ENCODE measurements around the gene TNFRSF25.
"Not testable (repeated sequence)": the region's sequence is repeated elsewhere in the genome, so short reads cannot be mapped to it uniquely, and the experiment has no call there.

The TNFRSF25 gene

DNA sequence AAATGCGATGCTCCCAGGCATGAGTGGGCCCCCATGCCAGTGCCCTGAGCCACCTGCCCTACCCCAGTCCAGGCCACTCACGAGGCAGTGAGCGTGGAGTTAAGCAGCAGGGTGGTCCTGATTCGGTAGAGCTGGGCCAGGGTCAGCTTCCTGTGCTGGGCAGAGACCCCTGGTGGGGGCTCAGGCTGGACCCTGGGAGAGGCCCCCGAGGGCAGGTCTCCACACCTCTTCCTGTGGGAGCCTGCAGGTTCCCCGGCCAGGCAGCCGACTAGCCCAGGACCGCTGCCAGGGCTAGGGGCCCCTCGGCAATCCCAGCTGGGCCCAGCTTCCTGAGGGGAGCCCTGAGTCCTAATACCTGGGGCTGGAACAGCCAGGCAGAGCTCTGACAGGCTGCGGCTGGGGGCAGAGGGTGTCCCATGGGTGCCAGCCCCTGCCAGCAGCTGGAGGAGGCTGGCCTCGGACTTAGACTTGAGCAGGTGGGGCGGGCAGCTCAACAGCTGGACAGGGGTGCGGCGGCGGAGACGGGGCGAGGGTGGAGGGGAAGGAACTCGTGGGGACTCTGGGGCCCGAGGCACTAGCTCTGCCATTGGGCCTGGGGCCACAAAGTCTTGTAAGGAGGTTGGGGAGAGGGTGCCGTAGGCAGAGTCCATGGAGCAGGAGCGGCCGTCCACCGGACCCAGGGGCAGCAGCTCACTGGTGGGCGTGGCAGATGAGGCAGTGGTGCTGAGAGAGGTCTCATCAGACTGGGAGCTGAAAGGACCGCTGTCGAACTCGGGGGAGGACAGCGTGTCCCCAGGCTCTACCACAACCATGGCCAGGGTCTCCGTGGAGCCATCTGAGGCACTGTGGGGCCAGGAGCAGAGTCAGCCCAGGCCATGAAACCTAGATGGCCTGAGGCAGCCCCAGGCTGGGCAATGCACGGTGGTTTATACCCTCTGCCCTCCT lies 2.0 kb upstream of the TNFRSF25 start:
- DNase-seq, result no peak

DNA sequence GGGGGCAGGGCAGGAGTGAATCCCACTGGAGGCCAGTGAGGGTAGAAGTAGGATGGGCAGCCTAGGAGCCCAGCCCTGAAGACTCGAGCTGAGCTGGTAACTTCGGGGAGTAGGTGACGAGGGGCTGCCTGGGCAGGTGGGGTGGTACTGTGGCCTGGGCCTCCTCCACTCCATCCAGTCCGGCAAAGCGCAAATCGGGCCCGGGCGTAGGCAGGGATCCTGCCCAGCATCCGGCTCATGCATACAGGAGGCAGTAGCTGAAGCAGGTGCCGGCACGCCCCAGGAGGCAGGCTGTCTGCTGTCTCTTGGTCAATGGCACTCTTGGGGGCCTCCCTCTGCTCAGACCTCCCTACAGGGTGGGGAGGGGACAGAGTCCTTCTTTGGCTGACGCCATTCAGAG lies 1.3 kb upstream of the TNFRSF25 start:
- no peak for DNase-seq

DNA sequence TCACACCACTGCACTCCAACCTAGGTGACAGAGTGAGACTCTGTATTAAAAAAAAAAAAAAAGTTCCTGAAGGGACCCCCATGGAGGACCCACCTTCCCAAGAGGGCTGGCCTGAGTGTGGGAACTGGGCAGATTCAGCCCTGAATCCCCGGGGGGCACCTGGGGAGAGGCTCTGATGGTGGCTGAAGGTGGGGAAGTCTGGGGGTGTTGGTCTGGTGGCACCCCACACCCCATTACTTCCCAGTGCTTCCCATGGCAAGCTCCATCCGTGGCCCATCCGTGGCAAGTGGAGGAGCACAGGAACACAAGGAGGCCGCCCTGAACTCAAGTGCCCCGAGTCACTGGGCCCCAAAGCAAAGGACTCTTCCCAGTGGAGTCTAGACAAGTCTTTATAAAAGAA lies 778 bp upstream of the TNFRSF25 start:
- no peak for DNase-seq

DNA sequence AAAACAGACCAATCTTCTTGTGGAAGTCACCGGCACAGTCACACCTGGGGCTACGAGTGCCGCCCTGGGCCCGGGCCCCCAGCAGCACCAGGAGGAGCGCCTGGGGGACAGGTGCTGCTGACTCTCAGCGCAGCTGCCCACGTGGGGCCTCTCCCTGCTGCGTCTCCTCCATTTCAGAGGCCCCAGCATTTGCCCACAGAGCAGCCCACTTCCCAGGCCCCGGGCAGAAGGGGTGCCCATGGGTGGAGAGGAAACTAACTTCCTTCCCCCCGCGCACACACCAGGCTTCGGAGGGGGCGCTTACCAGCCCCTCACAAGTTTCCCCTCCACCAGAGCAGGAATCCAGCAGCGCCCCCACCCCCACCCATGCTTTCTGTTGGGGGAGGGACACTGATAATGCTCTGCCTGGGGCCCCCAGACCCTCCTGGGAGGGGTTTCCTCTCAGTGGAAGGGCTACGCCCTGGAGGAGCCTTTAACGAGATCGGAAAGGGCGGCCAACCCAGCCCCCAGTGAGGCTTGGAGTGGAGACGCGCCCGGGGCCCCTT lies 440 bp downstream of the TNFRSF25 start:
- peak; percentile 54 for DNase-seq

DNA sequence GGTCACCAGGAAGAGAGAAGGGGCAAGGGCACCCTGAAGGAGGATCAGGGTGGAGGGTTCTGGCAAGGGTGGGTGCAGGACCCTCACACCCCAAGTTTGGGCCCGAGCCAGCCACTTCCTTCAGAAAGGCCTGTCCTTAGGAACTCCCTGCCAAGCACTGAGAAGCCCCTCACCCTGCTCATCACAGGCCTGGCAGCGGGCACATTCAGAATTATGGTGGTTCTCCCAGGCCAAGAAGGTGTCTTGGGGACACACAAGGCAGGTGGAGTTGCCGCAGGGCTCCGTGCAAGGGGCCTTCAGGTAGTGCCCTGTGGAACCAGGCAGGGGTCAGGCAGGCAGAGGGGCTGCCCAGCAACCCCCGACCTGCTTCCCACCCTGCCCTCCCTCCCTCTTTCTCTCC lies 1.1 kb downstream of the TNFRSF25 start:
- no peak for DNase-seq

DNA sequence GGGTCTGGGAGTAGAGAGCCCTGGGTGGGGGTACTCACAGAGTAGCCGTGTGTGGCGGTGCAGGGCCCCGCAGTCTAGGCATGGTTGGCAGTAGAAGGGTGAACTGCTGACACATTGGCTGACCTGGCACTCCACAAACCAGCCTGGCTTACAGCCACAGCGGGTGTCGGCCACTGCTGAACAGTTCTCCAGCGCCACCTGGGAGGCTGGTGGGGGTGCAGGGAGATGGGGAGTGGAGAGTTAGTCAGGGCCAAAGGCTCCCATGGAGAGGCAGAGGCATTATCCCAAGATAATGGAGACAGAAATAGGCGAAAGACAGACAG lies 1.5 kb downstream of the TNFRSF25 start:
- peak; percentile 45 for DNase-seq

DNA sequence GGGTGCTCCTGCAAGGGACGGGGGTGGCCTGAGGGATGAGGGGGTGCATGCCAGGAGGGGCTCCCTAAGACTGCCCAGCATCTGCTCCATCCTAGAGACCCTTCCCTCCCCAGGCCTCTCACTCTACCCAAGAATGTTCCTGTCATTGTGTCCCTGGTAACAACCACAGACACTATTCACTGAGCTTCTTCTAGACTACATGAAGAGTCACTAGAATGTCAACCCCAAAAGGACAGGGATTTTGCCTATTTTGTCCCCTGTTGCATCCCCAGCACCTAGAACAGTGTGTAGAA lies 2.9 kb downstream of the TNFRSF25 start:
- DNase-seq, result no peak

DNA sequence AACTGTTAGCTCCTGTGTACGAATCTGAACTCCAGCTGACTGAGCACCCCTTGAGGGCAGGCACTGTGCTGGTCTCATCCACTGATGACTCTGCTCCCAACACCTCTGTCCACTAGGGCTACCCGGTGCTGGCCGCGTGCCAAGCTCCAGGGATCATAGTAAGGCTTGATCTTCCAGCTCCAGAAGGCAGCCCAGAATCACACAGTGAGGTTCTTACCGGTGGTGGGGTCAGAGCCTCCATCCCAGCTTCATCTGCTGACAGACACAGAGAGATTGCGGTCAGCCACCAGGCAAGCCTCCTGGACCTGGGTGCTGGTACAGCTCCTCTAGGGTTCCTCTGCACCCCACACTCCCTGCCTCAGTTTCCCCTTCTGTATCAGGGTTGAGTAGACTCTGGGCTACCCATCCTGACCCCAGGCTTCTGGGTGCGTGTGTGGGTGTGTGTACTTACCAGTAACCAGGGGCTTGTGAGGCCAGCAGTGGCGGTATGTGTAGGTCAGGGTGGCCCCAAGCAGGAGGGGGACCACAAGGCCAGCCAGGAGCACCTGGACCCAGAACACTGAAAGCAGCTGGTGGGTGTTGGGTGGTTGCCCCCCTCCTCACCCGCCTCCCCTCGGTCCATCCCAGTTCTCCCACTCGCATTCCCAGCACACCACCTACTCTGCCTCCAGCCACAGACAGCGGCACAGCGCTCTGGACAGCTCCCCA lies 3.4 kb downstream of the TNFRSF25 start:
- DNase-seq, result no peak

DNA sequence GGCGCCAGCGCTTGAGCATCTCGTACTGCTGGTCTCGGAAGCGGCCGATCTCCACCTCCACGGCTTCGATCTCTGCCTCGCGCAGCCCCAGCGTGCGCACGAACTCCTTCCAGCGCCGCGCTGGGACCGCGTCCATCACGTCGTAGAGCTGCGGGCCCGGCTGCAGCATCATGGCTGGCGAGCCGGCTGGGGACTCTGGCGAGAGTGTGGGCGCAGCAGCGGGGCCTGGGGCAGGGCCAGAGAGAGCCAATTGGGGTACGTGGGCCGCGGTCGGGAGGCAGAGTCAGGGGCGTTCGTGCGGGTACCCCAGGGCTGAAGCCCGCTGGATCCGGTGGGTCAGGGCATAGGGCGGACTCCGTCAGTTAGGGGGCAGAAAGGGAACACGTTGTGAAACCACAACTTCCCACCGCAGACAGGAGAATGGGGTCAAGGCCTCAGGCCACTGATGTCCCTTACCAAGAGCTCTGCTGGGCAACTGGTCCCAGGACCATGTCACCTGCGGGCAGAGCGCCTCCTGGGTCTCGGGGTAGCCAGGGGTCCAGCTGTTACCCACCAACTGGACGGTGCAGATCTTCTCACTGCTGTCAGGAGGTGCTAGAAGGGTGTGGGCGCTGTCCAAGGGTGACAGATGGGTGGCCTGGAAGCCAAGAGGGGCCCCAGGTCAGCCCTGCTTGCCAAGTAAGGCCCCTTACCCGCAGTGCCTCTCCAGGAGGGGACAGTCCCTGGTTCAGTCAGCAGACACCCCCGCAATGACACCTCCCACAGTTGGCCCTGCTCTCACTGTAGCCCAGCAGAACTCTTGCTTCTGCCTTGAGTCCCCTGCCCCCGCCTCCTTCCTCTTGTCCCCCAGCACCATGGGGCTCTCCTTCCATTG lies 4.2 kb downstream of the TNFRSF25 start:
- DNase-seq, result no peak

DNA sequence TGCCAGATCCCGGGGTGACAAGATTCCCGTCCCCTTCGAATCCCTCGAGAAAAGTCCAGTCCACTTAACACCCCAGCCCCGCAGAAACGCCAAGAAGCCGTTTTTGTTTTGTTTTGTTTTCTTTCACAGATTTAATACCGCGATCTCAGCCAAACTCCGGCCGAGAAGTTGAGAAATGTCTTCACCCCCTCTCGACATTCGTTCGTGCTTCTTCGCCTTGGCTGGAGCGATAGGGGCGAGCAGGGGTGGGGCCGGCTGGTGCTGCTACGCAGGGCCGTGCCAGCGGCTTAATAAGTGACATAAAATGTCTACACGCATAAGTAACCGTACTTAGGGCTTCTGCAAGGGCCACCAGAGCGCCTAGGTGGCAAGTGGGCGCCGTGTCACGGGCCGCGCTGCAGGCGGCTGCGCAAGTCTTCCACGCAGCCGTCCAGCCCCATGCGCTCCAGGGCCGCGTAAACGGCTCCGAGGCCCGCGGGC lies 4.9 kb downstream of the TNFRSF25 start:
- DNase-seq, result no peak

DNA sequence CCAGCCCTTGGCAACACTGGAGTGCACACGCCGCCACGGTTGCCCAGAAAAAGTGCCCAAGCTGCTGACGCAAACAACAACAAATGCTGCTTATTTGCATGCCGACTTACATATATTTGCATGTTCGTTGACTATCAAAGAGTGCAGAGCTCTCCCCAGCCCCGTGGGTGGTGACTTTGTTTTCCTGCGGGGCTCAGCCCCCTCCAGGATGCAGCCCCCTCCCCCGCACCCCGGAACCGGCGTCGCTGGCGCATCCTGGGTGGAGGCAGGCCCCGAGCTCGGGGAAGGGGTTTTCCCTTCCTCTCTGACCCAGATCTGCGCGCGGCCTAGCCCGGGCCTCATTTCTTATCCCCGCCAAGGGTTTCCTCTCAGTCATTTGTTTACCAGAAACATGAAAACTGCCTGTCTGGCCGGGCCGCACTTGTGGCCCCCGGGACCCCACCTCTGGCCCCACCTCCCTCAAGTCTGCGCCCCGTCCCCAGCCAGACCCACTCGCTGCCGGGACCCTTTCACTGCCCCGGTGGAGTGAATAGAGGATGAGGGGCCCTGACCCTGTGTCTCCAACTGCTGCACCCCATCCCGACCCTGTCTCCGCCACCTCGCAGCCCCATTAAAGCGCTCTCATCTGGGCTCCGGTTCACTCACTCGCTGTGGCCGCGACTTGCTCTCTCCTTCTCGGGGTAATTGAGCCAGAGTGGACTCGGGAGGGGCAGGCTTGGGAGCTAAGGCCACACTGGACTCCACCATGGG lies 5.5 kb downstream of the TNFRSF25 start:
- DNase-seq, result peak; percentile 83

DNA sequence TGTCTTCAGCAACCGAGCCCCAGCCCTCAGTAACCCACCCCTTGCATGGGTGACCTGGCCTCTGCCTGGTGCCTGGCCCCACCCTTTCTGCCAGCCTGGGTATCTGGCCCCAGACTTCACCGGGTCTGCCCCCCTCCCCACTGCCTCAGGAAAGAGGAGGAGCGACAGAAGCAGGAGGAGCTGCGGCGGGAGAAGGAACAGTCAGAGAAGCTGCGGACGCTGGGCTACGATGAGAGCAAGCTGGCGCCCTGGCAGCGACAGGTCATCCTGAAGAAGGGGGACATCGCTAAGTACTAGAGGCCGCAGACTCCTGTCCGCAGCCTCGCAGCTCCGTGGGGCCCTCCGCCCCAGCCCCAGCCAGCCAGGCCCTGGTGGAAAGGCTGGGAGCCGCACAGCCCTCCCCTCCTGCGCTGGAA lies 6.1 kb downstream of the TNFRSF25 start:
- peak; percentile 37 for DNase-seq

DNA sequence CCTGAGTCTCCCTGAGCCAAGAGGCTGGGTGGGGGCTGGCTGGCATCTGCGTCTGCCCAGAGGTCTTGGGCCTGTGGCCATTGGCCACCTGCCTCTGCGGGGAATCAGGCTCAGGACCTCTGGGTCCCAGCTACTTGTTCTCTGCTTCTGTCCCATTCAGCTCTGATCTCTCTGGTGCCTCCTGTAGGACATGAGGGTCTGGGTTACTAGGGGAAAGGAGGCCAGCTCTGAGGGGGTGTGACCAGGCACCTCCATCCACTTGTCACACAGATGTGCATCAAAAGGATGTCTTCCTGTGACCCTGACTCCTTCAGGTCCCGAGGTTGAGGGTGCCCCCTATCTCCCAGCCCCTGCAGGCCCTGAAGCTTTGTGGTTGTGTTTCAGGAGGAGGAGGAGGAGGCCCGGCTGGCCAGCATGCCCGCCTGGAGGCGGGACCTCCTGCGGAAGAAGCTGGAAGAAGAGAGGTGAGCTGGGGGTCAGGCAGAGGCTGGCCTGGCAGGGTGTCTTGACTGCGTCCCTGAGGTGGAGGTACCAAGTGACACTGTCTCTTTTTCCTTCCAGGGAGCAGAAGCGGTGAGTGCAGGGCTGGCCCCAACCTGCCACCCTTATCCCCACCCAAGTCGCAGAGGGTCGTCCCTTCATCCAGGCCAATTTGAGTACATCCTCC lies 9.0 kb downstream of the TNFRSF25 start:
- no peak for DNase-seq

DNA sequence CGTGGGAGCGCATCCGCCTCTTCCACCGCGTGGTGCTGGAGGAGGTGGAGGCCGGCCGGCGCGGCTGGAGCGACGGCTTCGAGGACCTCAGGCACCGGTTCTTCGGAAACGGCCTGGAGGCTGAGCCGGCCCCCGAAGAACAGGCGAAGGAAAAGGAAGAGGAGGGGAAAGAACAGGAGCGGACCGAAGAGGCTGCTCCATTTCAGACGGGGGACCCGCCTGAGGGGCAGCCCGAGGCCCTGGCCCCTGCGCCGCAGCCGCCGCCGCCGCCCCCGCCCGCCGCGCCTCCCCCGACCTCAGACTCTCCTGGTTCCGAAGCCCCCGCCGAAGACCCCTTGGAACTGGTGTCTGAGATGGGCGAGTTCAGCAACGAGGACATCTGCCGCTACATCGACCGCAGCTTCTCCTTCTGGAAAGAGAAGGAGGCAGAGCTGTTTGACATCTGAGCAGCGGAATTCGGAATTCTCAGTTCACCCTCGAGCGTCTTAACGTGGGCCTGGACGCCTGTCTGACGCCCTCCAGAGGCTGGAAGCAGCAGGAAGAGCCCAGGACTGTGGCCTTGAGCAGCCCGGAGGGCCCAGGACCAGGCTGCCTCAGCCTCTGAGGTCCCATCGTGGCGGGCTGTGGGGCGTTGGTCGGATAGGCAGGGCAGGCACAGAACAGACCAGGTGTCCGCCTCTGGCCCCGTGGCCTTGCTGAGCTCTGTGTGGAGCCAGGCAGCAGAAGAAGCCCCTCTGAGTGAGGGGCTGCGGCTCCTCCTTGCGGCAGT lies 10.0 kb downstream of the TNFRSF25 start:
- DNase-seq, result not testable (repeated sequence)

DNA sequence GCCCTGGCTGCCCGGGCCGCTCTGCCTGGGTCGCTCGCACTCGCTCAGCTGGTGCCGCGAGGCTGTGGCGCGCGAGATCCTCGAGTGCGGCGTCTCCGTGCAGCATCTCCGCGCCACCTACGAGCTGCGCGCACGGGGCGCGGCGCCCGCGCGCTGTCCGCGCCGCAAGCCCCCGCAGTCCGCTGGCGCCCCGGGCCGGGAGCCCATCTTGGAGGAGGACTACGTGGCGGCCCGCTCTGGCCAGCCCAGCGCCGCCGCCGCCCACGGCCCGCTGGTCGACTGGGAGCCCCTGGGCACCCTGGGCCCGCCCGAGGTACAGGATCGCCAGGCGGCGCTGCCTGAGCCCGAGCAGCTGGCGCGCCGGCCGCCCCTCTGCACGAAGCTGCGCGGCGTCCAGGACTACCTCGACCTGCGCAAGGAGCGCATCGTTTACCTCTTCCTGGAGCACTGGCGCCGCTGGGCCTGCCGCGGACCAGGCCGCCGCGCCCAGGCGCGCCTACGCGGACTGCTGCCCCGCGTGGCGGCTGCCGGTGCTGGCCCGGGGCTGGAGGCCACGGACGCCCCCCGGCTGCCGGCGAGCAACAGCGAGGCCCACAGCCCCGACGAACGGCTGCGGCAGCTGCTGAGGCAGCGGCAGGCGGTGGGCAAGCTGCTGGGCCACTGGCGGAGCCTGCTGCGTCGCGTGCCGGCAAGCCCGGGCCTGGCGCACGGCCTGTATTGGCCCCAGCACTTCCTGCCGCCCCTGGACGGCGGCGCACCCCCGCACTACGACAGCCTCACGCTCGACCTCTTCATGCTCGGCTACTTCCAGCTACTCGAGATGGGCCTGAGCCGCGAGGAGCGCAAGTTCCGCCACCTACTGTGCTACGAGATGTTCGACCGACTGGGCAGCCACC lies 10.9 kb downstream of the TNFRSF25 start:
- no peak for DNase-seq

DNA sequence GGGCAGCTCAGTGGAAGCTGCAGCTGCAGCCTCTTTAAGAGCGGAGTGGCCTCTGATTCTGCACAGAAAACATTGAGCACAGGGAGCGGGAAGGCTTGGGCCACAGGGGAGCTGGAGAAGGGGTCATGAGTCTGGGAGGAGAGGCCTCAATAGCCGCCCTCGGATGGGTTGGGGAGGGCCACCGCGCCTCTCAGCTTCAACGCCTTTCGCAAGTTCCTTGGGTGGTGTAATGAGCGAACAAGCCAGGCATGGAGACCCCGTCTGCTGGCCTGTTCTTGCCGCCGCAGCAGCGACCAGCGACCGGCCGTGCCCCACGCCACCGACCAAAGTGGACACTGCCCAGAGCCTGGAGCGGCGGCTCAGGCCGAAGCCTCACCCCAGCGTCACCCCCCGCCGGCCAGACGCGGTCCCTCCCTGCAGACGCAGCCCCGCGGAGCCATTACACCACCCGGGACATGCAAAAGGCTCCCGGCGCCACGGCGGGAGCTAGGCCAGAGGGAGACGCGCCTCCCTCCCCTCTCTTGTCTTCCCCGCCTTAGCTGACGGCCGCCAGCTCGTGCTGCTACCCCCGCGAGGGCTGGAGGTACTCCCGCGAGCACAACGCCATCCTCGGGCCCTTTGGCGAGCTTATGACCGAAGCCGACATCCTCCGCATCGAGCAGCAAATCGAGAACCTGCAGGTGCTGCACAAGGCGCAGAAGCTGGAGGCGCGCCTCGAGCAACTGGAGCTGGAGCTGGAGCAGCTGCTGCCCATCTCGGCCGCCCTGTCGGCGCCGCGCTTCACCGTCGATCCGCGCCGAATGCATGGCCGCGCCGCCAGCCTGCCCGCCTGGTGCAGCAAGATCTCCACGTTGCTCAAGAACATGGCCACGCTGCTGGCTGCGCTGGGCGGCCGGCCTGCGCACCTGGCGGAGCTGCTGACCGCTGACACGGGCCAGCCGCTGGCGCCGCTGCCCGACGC lies 11.8 kb downstream of the TNFRSF25 start:
- DNase-seq, result not testable (repeated sequence)

DNA sequence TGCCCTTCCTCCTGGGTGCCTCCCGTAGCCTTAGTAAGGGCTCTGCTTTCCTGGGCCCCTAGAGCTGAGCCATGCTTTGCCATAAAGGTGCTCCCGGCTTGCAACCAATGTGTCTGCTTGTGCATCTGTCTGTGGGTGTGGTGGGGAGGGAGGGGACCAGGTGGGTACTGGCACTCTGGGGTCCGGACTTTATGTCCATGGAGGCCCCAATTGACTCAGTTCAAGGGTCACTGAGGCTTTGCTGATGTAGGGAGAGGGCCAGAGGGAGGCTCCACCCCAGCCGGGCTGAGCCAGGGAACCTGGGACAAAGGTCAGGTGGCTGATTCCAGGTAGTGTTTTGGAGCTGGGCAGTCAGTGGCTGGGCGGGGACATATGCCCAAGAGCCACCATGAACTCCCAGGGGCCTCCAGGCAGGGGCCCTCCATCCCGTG lies 15.0 kb downstream of the TNFRSF25 start:
- DNase-seq, result no peak

DNA sequence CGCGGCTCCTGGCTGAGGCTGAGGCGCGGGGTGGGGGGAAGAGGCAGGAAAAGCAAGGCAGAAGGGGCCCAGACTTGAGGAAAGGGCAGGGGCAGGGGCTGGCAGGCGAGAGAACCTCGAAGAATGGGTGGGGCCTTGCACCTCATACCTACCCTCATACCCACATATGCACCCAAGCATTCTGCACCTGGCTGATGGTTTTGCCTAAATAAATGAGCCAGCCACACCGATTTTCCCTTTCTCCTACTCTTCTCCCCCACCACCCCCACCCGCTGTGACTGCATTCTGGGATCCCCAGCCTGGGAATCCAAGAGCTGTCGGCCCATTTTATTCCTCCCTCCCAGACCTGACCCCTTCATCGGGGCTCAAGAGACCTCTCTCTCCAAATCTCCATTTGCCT lies 15.5 kb downstream of the TNFRSF25 start:
- DNase-seq, result not testable (repeated sequence)

Data from stimulated activated CD4-positive, alpha-beta T cell treated with anti-CD3 and anti-CD28 coated beads, Interleukin-1b, Interleukin-23, amount 100 ng/mL, for 48 hours (primary cell).